BLaER1 (cell line): Measurements from ENCODE around the gene PEX7.
"Not testable (repeated sequence)": the region's sequence is repeated elsewhere in the genome, so short reads cannot be mapped to it uniquely, and the experiment has no call there.

Experiments
- H3K27ac ChIP-seq: shearing (Covaris generic); formaldehyde crosslinking; 2 replicates; pipeline ENCODE4 v1.8.1; 2022
- H3K27me3 ChIP-seq: shearing (Covaris generic); formaldehyde crosslinking; 2 replicates; pipeline ENCODE4 v1.8.1; 2022
- H3K36me3 ChIP-seq: shearing (Covaris generic); formaldehyde crosslinking; 2 replicates; pipeline ENCODE4 v1.8.1; 2022
- H3K4me1 ChIP-seq: shearing (Covaris generic); formaldehyde crosslinking; 2 replicates; pipeline ENCODE4 v1.8.1; 2022
- H3K4me2 ChIP-seq: shearing (Covaris generic); formaldehyde crosslinking; 2 replicates; pipeline ENCODE4 v1.8.1; 2022
- H3K4me3 ChIP-seq: shearing (Covaris generic); formaldehyde crosslinking; 2 replicates; pipeline ENCODE4 v1.8.1; 2022
- H3K9ac ChIP-seq: shearing (Covaris generic); formaldehyde crosslinking; 2 replicates; pipeline ENCODE4 v1.8.1; 2022
- H3K9me3 ChIP-seq: shearing (Covaris generic); formaldehyde crosslinking; 2 replicates; pipeline ENCODE4 v1.8.1; 2022
- H4K20me1 ChIP-seq: shearing (Covaris generic); formaldehyde crosslinking; 2 replicates; pipeline ENCODE4 v1.8.1; 2022
- Cebpa-rat ChIP-seq: shearing (Covaris generic); IDR thresholded peaks from 2 replicates; pipeline ENCODE4 v1.8.1; 2022

PEX7 gene

DNA sequence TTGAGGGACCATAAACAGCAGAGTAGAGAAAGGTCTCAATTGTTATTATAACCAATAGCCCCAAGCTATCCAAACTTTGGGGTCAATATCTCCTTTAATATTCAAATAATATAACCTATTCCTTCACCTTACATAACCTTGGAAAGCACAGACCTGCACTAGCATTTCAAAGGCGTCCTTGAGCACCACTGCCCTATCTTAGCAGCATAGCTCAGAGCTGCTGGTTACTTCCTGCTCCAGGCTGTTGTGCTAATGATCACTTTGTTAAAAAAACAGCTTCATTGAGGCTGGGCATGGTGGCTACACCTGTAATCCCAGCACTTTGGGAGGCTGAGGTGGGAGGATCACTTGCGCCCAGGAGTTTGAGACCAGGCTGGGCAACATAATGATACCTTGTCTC lies 110.2 kb downstream of the PEX7 start:
- H4K20me1 ChIP-seq: no peaks in the 10 kb centered on the region
- H3K27me3 ChIP-seq: no peaks in the 10 kb centered on the region
- no peak overlapping the region for H3K4me3 ChIP-seq
- TF ChIP-seq Cebpa-rat: no peak
- H3K36me3 ChIP-seq: no peaks in the 10 kb centered on the region
- H3K9me3 ChIP-seq: no peaks in the 10 kb centered on the region
- H3K9ac ChIP-seq: no peak overlapping the region
- no peak overlapping the region for H3K4me2 ChIP-seq
- no peak overlapping the region for H3K27ac ChIP-seq
- no peaks in the 10 kb centered on the region for H3K4me1 ChIP-seq

DNA sequence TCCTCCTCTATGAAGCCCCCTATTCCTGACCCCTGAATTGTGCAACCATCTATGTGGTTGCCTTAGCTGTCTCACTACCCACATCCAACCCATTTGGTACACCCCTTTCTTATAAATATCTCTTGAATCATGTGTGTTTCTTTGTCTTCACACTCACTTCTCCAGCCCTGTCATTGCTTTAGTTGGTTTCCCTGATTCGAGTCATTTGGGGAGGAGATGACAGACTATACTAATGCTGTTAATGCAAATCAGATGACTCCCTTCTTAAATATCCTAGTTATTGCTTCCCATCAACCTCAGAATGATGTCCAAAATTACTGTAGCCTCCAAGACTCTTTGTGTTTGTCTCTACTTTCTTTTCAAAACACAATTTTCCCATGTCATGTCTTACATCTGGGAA lies 122.7 kb downstream of the PEX7 start:
- H3K9ac ChIP-seq: no peak overlapping the region
- TF ChIP-seq Cebpa-rat: no peak

DNA sequence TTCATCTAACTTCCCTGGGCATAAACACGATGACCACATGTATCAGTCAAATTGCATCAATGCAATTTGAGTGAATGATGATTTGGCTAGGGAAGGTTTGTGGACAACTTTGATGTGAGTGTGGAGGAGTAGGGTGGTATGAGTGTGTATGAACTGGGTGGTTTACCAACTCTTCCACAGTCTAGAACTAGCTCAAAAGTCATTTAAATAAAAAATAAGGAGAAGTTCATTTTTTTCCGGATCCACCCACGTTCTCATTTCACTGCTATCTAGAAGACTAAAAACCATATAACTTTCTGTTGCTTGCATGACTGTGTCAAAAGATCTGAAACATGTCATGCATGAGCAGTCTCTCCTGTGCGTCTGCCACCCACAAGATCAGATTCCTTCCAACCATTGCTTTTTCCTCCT lies 123.3 kb downstream of the PEX7 start:
- Histone ChIP-seq H3K9me3 (peaks cover 13% of the 10 kb centered on the region), H3K4me2 (peak overlapping the region; percentile 32), H3K9ac (no peak overlapping the region), H3K27me3 (no peaks in the 10 kb centered on the region), H3K4me3 (no peak overlapping the region), H4K20me1 (no peaks in the 10 kb centered on the region), H3K36me3 (no peaks in the 10 kb centered on the region), H3K4me1 (peaks cover 13% of the 10 kb centered on the region), H3K27ac (no peak overlapping the region)
- TF ChIP-seq Cebpa-rat: no peak

More for the DNA sequence above, 122.7 kb downstream of the PEX7 start:
- H4K20me1 ChIP-seq: no peaks in the 10 kb centered on the region
- H3K27ac ChIP-seq: no peak overlapping the region
- H3K36me3 ChIP-seq: no peaks in the 10 kb centered on the region
- H3K27me3 ChIP-seq: no peaks in the 10 kb centered on the region
- H3K4me1 ChIP-seq: peaks cover 13% of the 10 kb centered on the region
- H3K4me3 ChIP-seq: no peak overlapping the region
- H3K4me2 ChIP-seq: peak overlapping the region; percentile 32
- peaks cover 15% of the 10 kb centered on the region for H3K9me3 ChIP-seq

DNA sequence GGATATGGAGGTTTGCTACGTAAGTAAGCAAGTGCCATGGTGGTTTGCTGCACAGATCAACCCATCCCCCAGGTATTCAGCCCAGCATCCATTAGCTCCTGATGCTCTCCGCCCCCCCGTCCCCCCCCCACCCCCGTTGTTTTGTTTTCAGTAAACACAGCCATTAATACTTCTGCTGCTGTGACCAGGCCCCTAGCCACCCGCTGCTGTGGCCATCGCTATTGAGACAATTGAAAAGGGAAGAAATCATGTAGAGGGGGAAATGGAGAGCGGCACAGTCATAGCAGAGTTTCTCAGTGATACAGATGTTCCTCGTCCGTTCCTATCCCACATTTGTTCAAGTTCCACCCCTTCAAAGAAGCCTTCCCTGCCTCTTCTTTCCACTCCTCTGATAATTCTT lies 124.6 kb downstream of the PEX7 start:
- peaks cover 13% of the 10 kb centered on the region for H3K4me1 ChIP-seq
- no peaks in the 10 kb centered on the region for H3K36me3 ChIP-seq
- no peak overlapping the region for H3K9ac ChIP-seq
- no peak for TF ChIP-seq Cebpa-rat
- H3K4me2 ChIP-seq: no peak overlapping the region
- H3K4me3 ChIP-seq: no peak overlapping the region
- no peak overlapping the region for H3K27ac ChIP-seq
- no peaks in the 10 kb centered on the region for H4K20me1 ChIP-seq
- H3K27me3 ChIP-seq: no peaks in the 10 kb centered on the region
- peaks cover 4% of the 10 kb centered on the region; the same call in 1 of the 2 replicates for H3K9me3 ChIP-seq

DNA sequence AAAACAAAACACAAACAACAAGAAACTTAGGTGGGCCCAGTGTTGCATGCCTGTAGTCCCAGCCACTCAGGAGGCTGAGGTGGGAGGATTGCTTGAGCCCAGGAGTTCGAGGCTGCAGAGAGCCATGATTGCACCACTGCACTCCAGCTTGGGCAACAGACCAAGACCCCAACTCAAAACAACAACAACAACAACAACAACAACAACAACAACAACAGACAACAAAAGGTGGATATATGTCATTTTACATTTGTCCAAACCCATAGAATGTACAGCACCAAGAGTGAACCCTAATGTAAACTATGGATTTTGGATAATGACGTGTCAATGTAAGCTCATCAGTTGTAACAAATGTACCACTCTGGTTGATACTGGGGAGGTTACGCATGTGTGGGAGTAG lies 127.6 kb downstream of the PEX7 start:
- H4K20me1 ChIP-seq, H3K4me3 ChIP-seq, H3K27me3 ChIP-seq, H3K36me3 ChIP-seq, H3K9ac ChIP-seq, H3K4me2 ChIP-seq, H3K27ac ChIP-seq, H3K9me3 ChIP-seq: not testable (repeated sequence)
- H3K4me1 ChIP-seq: peaks cover 24% of the 10 kb centered on the region

DNA sequence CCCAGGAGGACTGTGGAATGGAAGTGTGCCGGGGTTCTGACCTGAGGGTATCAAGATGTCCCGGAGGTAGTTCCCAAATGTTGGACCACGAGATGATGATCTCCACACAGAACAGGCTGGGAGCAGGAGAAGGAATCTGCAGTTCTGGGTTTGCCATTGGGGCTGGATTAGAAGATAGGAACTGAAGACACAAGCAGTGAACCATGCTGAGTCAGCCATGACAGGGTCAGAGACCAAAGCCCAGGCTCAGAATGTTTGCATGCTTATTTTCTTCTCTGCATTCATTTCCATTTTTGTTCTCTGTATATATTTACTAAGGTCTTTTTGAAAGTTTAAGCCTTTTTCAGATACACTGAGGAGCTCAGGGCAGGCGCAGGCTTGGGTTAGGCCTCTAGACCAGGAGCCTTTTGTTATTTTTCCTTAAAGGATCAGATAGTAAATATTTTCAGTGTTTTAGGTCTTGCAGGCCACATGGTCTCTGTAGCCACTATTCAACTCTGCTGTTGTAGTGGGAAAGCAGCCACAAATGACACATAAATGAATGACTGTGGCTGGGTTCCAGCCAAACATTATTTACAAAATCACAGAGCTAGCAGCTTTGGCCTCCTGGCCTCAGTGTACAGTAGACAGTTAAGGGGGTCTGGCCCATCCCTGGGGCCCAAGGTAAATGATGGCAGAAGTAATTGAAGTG lies 128.2 kb downstream of the PEX7 start:
- Histone ChIP-seq H3K36me3 (no peaks in the 10 kb centered on the region), H3K4me1 (peaks cover 25% of the 10 kb centered on the region), H3K27me3 (no peaks in the 10 kb centered on the region), H3K9me3 (peaks cover 4% of the 10 kb centered on the region; the same call in 1 of the 2 replicates), H4K20me1 (no peaks in the 10 kb centered on the region), H3K9ac (no peak overlapping the region), H3K4me3 (no peak overlapping the region), H3K4me2 (no peak overlapping the region), H3K27ac (no peak overlapping the region)
- TF ChIP-seq Cebpa-rat: no peak

DNA sequence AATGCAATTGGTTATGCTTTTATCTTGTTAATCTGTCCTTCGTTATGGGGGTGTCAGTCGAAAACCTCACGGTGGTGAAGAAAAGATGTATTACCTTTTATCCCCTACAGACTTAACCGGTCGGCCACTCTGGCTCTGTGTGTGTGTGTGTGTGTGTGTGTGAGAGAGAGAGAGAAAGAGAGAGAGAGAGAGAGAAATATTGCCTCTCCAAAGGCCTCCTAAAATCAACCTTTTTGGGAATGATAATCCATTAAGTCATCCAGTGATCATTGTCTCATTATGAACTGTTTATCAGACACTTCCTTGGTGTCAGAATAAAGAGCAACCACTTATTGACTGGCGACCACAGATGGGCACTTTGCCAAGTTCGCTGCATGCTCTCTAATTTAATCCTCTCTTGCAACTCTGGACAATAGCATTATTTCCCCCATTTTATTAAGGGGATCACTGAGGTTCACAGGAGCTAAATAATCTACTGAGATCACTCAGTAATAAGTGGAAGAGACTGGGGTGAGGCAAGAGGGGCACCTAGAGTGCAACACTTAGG lies 130.4 kb downstream of the PEX7 start:
- Histone ChIP-seq H3K4me2 (peak overlapping the region; percentile 28), H3K36me3 (no peaks in the 10 kb centered on the region), H3K9me3 (peaks cover 4% of the 10 kb centered on the region; the same call in 1 of the 2 replicates), H3K4me1 (peaks cover 36% of the 10 kb centered on the region), H3K9ac (no peak overlapping the region), H4K20me1 (no peaks in the 10 kb centered on the region), H3K27me3 (no peaks in the 10 kb centered on the region), H3K27ac (no peak overlapping the region), H3K4me3 (no peak overlapping the region)
- TF ChIP-seq Cebpa-rat: no peak

DNA sequence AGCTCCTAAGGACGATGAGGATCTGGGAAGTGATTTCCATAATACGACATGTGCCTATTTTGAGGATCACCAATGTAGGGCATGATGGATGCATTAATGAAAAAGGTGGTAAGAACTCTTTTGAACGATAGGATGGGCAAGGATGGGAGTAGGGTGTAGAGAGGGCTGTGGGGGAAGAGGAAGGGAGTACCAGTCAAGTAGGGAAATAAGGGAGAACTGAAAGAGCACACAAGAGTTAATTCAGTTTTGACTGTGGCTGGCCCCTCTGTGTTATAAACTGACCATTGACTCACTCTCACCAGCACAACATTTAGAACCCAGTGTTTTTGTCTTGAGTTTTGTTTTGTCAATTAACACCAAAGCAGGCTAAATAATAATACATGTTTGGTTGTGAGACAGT lies 132.7 kb downstream of the PEX7 start:
- Histone ChIP-seq H3K4me2 (0 out of 2 replicates have a peak overlapping the region, but pooled peaks have one; percentile 4), H3K27me3 (no peaks in the 10 kb centered on the region), H3K27ac (no peak overlapping the region)

DNA sequence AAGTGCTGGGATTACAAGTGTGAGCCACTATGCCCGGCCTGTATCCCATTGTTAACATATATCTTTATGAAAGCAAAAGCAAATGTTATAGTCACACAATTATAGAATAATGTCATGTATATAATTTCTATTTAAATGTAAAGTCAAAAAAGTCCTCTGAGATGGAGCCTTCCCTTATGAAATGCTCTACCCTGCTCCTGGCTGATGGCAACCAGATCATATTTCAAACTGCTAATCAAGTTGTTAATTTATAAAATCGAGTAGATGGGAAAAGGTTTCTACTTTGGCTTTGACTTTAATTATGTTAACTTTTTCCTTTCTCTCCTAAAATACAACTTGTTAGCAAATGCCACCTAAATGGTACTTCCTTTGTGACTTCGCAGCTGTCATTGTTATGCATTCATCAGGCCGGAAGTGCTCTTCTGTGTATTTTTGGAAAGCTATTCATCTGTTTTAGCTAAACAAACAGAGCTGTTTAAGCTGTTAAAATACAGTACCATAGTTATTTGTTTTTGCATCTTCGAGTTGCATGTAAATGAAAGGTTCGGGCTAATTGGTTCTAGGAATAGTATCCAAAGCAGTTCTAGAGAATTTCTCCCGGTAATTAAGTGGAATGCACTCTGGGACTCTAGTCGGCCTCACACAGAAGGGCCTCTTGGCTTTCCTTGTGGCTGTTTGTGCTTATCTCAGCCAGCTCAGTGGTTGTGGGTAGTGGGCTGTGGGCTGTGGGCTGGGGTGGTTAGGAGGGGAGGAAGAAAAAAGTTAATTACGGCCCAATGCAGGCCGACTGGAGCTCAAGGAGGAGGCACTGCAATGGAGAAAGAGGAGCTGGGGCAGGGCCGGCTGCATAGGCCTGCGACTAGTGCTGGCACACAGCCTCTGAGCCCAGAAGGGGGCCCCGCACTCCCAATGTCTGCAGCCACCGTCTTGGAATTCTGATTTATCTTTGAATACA lies 134.5 kb downstream of the PEX7 start:
- TF ChIP-seq Cebpa-rat: no peak
- peak overlapping the region; percentile 76 for H3K4me2 ChIP-seq

More for the DNA sequence above, 132.7 kb downstream of the PEX7 start:
- Histone ChIP-seq H3K36me3 (no peaks in the 10 kb centered on the region), H3K9ac (no peak overlapping the region), H3K4me1 (peaks cover 54% of the 10 kb centered on the region), H3K4me3 (no peak overlapping the region), H4K20me1 (no peaks in the 10 kb centered on the region), H3K9me3 (no peaks in the 10 kb centered on the region)
- TF ChIP-seq Cebpa-rat: no peak

More for the DNA sequence above, 134.5 kb downstream of the PEX7 start:
- Histone ChIP-seq H3K9ac (peak overlapping the region; percentile 57; the same call in 1 of the 2 replicates), H4K20me1 (no peaks in the 10 kb centered on the region), H3K36me3 (no peaks in the 10 kb centered on the region), H3K9me3 (no peaks in the 10 kb centered on the region), H3K4me3 (peak overlapping the region; percentile 25; the same call in 1 of the 2 replicates), H3K27ac (peak overlapping the region; percentile 78), H3K27me3 (no peaks in the 10 kb centered on the region), H3K4me1 (peaks cover 54% of the 10 kb centered on the region)
